NCI-H1105 treated with DMSO at 0.1 percent for 48 hours (cell line): Measurements from ENCODE around the gene KCND3.
"Not testable (repeated sequence)": the region's sequence is repeated elsewhere in the genome, so short reads cannot be mapped to it uniquely, and the experiment has no call there.

Source experiments
- DNase-seq: peaks from one replicate; lab custom pipeline; 2025; lab: John Stamatoyannopoulos, UW

KCND3 gene

DNA sequence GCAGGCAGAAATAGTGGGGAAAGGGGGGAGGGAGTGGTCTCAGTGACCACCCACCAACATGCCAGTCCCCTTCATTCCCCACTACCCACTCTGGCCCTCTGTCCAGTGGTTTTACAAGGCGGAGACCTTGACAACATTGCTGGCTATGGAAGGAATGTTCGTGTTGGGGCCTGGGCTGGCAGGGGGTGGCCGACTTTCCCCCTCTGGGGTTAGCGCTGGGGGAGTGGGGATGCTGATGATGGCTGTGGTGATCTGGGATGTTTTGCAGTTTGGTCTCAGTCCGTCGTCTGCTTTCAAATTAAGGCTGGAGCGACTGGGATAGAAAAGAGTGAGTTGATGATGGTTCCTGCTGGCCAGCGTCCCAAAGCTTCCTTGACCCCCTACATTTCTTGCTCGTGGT, 213.5 kb downstream of the KCND3 start:
- no peak for DNase-seq

DNA sequence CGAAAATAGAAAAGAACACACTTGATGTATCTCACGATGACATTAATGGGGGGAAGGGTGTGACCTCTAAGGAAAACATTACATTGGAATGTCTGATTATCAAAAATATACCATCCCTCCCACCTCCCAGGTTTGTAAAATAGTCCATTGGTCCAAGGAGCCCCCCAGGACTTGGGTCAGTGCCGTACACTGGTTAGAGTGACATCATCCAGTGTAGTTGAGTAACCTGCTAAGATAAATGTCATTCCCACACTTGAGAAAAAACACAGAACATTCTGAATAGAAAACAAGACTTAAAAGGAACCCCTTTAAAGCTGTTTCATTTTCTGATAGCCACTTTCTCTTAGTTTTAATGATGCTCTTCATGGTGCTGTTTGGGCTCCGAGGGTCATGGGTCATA, 218.6 kb downstream of the KCND3 start:
- DNase-seq, result no peak

DNA sequence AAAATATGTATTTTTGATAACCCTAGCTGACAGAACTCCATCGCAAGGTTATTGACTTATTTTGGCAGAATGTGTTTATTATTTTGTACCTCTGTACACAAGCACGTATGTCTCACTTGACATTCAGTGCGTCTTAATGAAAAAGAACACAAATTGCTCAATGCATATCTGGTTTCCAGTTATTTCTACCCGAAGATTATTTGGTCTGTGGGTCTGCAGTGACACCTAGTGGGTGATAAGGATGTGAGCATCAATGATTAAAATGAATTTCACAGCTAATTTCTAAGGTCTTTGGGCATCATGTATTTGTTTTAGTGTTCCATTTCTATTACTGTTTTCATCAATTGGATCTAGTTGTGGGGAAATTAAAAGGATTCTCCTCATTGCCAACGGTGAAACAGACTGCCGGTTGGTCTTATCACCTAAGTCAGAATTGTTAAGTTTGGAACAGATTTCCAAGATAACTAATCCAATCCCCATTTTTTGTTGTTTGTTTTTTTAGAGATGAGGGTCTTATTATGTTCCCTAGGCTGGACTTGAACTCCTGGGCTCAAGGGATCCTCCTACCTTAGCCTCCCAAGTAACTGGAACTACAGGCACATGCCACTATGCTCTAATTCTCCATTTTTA, 219.8 kb downstream of the KCND3 start:
- DNase-seq, result peak; percentile 65

DNA sequence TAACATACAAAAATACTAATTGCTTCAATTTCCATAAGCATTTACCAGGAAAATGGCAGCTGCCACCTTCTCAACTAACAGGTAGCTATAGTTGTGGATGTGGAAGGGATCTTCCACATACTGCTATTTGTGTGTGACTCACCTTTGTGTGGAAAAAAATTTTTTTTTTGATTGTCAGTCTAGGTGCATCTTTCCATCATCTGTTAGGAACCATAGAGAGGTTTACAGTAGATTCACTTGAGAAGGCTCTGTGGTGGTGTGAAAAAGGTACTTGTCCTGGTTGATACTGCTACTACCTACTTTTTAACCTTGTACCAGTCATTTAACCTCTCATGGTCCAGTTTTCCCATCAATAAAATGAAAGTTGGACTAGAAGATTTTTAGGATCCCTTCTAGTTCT, 220.8 kb downstream of the KCND3 start:
- no peak for DNase-seq

DNA sequence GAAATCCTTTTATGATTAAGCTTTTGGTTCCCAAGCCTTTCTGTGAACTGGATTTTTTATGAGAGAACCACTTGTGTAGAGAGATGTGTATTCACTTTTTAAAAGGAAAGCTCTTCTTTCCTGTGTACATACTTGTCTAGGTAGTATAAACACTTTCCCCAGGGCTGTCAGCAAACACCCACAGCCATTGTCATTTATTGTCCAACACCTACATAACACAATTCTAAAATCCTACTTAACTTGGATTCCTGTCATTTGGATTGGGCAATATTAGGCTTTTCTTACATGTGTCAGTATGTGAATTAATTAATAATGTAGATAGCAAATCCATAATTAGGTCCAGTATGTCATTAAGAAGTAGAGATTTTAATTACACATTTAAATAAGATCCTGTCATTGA, 221.4 kb downstream of the KCND3 start:
- no peak for DNase-seq

DNA sequence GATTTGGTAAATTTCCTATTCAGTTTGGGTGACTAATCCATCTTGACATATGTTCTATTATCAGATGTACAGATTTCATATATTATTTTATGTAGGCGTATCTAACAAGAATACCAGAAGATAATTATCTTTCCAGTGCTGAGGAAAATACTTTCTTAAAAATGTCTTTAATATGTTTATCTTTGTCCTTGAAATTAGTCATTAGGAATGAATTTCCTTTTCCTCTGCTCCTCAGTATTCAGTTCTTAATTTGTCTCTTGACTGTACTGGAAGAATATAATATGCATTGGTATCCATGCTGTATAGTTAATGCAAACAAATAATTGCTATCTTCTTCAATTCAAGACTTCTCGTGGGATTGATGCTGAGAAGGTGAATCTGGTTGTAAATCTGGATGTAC, 227.1 kb downstream of the KCND3 start:
- no peak for DNase-seq

DNA sequence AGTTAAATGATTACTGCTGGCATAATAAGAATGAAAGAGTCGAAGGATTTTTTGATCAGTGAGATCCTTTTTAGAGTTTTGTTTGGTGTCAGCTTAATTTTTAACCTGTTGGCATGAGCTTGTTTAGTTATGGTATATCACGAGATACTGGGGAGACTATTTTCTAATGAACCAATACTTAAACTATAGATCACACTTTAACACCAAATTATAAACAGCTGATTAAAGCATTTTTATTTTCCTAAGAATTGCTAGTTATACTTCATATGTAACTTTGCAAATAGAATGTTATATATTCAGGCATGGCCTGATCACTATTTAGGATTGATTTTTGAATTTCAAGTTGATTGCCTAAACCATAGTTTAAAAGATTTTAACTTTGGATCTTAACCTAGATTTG, 227.8 kb downstream of the KCND3 start:
- no peak for DNase-seq

DNA sequence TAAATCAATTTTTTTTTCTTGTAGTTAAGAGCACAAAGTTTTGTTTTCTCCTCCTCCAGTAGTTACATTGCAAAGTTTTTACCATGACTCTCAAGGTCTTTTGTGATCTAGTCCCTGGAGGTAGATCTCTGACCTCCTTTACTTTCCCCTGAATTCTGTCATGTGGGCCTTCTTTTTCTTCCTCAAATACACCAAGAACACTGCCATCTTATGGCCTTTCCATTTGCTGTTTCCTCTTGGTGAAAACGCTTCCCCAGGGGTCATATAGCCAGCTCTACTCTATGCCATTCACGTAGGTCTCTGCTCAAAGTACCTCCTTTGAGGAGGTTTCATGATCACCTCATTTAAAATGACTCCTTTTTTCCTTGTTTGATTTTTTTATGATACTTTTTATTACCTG, 231.1 kb downstream of the KCND3 start:
- no peak for DNase-seq

DNA sequence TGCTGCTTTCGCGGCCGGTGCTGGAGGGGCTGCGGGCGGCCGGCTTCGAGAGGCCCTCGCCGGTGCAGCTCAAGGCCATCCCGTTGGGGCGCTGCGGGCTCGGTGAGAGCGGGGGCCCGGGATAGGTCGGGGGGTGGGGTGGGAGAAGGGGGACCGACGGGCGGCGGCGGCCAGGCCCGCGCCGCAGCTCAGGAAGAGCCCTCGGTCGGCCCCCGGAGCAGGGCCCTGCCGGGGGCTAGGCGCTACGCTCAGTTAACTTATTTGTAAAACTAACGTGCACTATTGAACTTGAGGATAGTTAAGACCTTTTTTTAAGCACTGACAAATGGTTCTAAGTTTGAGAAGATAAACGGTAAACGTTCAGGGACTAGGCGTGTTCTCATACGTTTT, 233.3 kb downstream of the KCND3 start:
- DNase-seq, result no peak

DNA sequence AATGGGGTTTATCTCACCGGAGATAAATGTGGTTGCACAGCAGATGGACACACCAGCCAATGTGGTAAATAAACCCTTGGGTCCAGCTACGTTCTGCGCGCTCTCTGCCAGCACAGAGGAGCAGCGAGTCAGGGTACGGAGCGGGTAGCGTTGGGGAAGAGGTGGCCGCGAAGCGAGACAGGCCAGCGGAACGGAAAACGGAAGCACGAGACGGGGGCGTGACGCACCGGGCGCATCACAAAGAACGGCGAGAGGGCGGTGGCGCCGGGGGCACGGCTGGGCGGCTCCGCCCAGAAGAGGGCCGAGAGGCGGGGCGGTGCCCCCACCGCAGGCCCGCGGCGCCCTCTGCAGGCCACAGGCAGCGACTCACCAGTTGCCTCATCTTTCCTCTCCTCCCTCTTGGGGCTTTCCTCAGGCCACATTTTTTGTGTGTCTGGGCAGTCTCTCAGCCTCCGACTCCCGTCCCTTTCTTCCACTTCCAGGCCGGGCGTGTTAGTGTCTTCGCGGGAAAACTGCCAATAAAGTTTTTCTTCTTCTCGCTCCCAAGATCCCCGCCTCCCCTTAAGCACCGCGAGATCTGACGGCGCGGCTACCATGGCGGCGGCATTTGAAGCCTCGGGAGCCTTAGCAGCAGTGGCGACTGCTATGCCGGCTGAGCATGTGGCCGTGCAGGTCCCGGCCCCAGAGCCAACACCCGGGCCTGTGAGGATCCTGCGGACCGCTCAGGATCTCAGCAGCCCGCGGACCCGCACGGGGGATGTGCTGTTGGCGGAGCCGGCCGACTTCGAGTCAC, 233.9 kb downstream of the KCND3 start, which contains the start of gene DDX20:
TSS of gene DDX20 (plus strand) at position 571 of the 793 bp plus-strand sequence. CDS start at position 595, 24 bp downstream.
- DNase-seq, result peak; percentile 98

DNA sequence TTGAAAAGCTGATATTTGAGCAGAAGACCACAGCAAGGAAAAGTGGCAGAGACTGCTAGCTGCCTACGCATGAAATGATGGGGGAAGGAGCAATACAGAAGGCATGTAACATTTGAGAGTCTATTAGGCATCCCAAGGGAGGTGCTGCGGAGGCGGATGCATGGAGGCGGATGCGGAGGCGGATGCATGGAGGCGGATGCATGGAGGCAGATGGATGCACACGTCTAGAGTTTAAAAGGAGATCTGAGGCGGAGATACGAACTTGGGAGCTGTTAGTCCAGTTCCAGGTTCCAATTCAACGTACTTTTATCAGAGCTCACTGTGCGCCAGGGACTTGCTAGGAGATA, 234.5 kb downstream of the KCND3 start:
- peak; percentile 68 for DNase-seq

DNA sequence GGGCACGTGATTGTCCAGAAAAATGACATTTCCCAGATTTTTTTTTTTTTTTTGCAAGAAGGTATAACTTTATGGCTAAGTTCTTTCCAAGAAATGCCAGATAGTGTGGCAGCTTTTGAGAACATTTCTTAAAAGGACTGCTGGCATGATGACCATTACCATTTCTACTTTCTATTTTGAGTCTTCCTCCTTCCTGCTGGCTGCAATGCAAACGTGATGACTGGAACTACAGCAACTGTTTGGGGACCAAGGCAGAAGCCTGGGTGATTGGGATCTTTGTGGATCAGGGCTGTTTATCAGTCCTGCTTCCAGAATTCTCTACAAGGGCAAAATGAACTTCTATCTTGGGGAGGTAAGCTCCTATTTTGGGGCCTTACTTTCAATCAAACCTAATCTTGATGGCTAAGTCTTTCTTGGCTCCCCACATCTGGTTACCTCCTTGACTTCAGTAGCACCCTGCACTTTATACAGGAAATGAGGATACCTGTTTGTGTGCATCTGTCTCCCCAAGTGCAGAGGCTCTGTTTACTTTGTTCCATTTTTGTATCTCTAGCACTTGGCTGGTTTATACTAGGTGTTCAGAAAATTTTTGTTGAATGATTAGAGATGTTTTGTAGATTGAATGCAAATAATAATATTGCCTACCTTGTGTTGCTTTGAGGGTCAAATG, 237.4 kb downstream of the KCND3 start:
- no peak for DNase-seq

DNA sequence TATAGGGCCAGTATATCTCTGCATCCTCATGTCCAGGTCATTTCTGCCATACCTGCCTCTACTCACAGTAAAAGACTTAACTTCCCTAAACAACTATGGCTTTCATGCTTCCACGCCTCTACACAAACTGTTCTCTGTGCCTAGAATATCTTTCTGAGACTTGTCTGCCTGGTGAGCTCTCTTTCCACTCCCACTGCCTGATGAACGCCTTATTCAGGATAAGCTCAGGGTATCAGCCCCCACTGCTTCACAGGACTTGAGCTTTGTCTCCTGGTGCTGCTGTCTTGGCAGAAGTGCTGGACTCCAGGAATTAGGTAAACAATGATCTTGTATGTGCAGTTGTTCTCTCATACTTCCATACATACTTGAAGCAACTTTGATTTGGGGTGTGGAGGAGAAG, 238.6 kb downstream of the KCND3 start:
- no peak for DNase-seq

DNA sequence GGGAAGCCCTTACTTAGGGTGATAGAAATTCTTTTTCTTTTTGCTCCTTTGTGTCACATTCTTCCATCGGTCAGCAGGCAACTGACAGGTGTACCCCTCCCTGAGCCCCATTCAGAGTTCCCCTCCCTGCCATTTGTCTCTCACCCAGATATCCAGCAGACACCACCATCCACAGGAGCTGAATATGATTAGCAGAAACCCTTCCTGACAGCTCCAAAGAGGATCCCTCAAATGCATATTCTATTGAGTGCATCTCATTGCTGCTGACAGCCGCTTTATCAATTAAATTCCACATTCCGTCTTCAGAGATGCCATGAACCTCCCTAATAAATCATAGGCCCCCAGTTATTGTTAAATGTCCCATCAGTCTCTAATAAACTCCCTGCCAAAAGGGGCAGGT, 239.8 kb downstream of the KCND3 start:
- DNase-seq, result no peak

DNA sequence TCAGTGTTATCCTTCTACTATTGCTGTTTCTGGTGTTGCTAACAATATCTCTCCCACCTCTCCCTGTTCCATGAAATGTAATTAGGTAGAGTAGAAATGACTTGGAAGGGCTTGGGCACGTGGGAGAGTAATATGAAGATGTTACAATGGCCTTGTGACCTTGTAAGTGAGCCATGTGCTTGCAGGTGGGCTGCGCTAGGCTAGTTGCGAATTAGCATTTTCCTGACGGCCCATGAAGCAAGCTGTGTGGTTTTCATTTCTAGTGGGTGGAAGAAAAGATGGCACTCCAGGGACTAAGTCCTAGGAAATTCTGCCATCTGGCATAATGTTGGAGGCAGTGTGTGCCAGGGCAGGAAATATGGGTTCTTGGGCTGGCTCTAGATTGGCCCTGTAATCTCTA, 241.5 kb downstream of the KCND3 start:
- DNase-seq, result no peak

DNA sequence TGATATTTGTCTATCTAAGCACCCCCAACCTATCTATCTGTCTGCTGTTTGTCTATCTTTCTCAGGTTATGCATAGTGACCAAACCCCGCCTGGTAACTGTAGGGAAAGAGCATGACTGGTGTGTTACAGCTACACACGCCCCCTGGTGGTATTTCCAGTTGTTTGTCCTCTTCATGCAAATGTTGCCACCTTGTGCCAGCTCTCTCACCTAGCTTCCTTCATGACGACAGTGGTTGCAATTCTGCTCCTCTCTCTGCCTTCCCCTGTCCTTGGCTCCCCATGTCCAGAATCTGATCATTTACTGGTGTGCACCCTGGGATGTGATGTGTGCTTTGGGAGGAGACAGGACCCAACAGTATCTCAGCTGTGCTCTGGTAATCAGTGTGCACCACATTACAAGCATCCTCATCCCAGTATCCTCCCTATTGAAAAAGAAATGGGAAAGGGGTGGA, 242.2 kb downstream of the KCND3 start:
- peak; percentile 55 for DNase-seq

DNA sequence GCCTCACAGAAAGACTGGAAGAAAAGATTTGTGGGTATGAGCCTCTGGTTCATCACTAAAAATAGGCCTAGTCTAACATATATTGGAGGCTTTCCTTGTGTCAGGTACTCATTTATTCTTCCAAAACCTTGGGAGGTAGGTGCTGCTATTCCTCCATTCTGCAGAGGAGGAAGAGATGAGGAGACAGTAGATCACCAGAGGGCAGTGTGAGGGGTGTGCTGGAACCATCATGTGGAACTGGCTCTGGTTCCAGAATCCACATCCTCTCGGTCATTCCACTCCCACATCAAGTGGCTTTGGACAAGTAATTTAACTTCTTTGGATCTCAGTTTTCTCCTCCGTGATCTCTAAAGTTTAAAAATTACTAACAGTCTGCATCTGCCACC, 242.9 kb downstream of the KCND3 start:
- DNase-seq, result no peak

DNA sequence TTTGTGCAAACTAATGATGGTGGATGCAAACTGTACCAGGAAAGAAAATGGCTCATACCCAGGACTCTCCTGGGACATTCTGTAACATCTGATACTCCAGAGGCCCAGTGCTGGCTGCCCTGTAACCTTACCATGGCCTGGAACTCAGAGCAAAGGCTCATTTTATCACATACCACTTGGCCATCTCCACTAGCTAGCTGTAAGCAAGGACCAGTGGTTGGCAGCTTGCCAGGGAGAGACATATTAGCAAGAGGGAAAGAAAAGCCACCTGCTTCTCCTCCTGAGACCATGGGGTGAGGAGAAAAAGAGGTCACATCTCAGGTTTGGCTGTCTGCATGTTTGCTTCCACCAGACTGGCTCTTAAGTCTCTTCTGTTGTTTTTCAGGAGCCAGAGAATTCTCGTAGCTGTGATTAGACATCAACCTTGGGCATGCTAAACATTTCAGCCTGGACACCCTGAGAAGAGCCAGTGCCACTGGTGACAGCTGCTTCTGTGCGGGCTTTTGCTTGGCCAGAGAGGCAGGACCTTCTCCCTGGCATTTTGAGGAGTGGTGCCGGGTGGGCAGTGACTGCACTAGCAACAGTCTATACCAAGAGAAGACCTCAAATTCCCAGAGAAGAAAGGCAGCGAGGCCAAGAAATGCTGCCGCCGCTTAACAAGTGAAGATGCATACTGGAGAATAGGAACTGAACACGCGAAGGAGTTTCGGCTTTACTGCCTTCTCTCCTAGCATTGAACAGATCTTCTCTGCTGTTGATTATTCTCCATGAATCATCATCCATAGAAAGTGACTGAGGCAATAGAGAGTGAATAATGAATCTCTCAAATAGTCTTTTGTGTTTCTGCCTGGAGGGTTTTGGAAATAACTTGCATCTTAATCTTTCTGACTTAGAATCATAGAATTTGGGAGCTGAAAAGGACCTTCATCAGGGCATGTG, 243.5 kb downstream of the KCND3 start:
- peak; percentile 9 for DNase-seq

DNA sequence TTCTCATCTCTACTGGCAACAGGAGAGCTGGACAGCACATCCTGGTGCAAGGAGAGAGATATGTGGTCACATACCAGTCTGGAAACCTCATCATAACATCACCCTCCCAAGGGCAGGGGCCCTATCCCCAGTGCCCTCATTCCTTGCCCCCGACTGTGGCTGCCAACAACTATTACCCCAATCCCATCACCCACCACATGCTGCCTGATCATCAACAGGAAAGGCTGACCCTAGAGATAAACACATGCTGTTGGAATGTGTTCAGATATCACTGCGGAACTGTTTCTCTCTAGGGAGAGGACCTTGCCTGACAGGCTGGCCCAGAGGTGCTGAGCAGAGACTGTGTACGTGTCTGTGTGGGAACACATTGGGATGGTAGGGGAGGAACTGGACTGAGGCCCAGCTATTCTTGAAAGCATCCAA, 245.8 kb downstream of the KCND3 start:
- DNase-seq, result no peak

DNA sequence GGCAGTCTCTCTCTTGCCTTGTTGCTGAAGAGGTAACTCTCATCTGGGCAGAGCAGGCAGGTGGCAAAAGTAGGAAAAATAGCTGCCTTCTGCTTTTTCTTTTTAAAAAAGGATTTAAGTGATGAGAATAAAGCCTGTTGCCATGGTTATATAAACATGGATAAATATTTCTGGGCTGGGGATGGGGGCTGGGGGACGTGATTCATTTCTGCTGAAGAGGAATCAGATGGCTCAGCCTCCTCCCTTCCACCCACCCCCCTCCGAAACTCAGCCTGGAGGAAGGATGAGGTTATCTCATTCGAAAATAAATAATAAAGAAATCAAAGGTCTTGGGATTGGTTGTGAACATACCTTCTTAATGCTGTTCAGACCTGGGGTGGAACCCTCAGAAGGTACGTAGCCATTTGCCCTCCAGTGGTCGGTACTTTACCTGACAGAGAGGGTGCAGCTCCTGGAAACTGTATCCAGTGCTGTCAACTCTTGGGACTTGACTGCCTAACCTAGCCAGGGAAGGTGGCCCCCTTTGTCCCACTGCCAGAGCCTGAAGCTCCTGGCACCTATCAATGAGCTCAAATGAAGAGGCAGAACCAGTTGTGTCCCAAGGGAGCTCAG, 246.4 kb downstream of the KCND3 start:
- DNase-seq, result no peak

DNA sequence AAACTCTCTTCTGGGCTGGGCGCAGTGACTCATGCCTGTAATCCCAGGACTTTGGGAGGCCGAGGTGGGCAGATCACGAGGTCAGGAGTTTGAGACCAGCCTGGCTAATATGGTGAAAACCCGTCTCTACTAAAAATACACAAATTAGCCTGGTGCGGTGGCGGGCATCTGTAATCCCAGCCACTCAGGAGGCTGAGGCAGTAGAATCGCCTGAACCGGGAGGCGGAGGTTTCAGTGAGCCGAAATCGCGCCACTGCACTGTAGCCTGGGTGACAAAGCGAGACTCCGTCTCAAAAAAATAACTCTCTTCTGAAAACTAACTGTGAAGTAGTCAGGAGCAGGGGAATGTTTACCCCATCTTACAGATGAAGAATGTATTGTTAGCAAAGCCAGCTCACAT, 247.2 kb downstream of the KCND3 start:
- DNase-seq, result not testable (repeated sequence)
